HCT116 (cell line): ENCODE results near the gene FGGY. TPM values are rescaled to one million over a fixed set of nuclear protein-coding genes. Genes with fewer than 3 reads are reported as not detected.

ENCODE experiments used
- ATAC-seq: fragments of 200-7000 bp; cut with Tn5 transposase; 2 replicates; pipeline ENCODE4 v1.9.1; 2020; ENCODE audit warnings: mild to moderate bottlenecking, moderate library complexity
- BruUV-seq: library from RNA; stranded (reverse); fragments of 400-500 nt; replicated peaks from 2 replicates; lab custom pipeline; 2021; lab: Mats Ljungman, UMichigan
- CTCF ChIA-PET: fragments of 300-600 bp; sonication (Branson Sonifier 250); formaldehyde crosslinking; loops from one replicate; lab custom pipeline; 2021; ENCODE audit warnings: antibody characterized with exemption; lab: Charles Lee
- POLR2A ChIA-PET: fragments of 300-600, 350-600 bp; sonication (Branson Sonifier 250); formaldehyde crosslinking; loops from one replicate; lab custom pipeline; 2021; ENCODE audit warnings: antibody characterized with exemption; lab: Charles Lee
- RAD21 ChIA-PET, 2 experiments: fragments of 300-600 bp; sonication (Branson Sonifier 250); formaldehyde crosslinking; loops; one replicate each; lab custom pipeline; 2023; ENCODE audit warnings: low total read pairs in 2 of 2; ENCODE audit not compliant: uncharacterized antibody in 2 of 2, unreplicated experiment in 2 of 2, low non-redundant PET in 1 of 2; lab: Charles Lee
- DNase-seq: peaks from one replicate; pipeline ENCODE4 v3.0.0-alpha.2; 2010; ENCODE audit warnings: low read depth, low spot score
- H2AFZ ChIP-seq: fragments of 200-600 bp; shearing (Covaris generic), sonication (generic); 2 replicates; pipeline ENCODE4 v1.6.1; 2017; ENCODE audit warnings: low read depth, mixed run types, mixed read lengths, antibody characterized with exemption, low read length; ENCODE audit not compliant: poor library complexity, severe bottlenecking
- H3K27ac ChIP-seq: 2 replicates; pipeline ENCODE4 v1.5.1; 2012; ENCODE audit warnings: low read depth, low read length
- H3K27me3 ChIP-seq: fragments of 200-600 bp; sonication (generic); 2 replicates; pipeline ENCODE4 v1.6.1; 2016; ENCODE audit warnings: mixed run types, low read length, mixed read lengths; ENCODE audit not compliant: insufficient read depth
- H3K36me3 ChIP-seq, 2 experiments: fragments of 200-500 bp in 1 of 2; fragments of 200-600 bp in 1 of 2; sonication (Bioruptor generic) in 1 of 2; sonication (generic) in 1 of 2; 2 replicates each; pipeline versions ENCODE4 v1.5.1 to v1.6.1; 2014 to 2016; ENCODE audit warnings: low read length in 2 of 2, inconsistent platforms in 1 of 2, mixed read lengths in 1 of 2, mixed run types in 1 of 2; ENCODE audit not compliant: insufficient read depth in 2 of 2, control insufficient read depth in 1 of 2
- H3K4me1 ChIP-seq, 2 experiments: fragments of 200-600 bp in 1 of 2; sonication (generic) in 1 of 2; 2 replicates each; pipeline versions ENCODE4 v1.5.1 to v1.6.1; 2012 to 2017; ENCODE audit warnings: low read length in 2 of 2, inconsistent platforms in 1 of 2, mild to moderate bottlenecking in 1 of 2, mixed read lengths in 1 of 2, mixed run types in 1 of 2, moderate library complexity in 1 of 2; ENCODE audit not compliant: insufficient read depth in 2 of 2, control insufficient read depth in 1 of 2
- H3K4me2 ChIP-seq: fragments of 200-600 bp; sonication (generic); 2 replicates; pipeline ENCODE4 v1.6.1; 2017; ENCODE audit warnings: mixed run types, low read length, mixed read lengths
- H3K4me3 ChIP-seq, 2 experiments: fragments of 200-600 bp in 1 of 2; sonication (generic) in 1 of 2; replicated peaks in 1 of 2; 2 replicates each; pipeline ENCODE4 v1.5.1; 2011 to 2016; ENCODE audit warnings: low read length in 2 of 2, control low read depth in 1 of 2, low read depth in 1 of 2, mild to moderate bottlenecking in 1 of 2, mixed read lengths in 1 of 2, mixed run types in 1 of 2
- H3K79me2 ChIP-seq: fragments of 200-600 bp; sonication (generic); 2 replicates; pipeline ENCODE4 v1.6.1; 2017; ENCODE audit warnings: mild to moderate bottlenecking, mixed run types, low read length, moderate library complexity, mixed read lengths; ENCODE audit not compliant: insufficient read depth
- H3K9ac ChIP-seq: fragments of 200-600 bp; sonication (generic); 2 replicates; pipeline ENCODE4 v1.6.1; 2016; ENCODE audit warnings: low read length, mixed read lengths
- H3K9me2 ChIP-seq: fragments of 200-600 bp; sonication (generic), shearing (Covaris generic); 2 replicates; pipeline ENCODE4 v1.6.1; 2017; ENCODE audit warnings: mixed run types, mild to moderate bottlenecking, moderate library complexity; ENCODE audit not compliant: insufficient read depth
- H3K9me3 ChIP-seq, 2 experiments: fragments of 200-500 bp in 1 of 2; fragments of 200-600 bp in 1 of 2; sonication (Bioruptor generic) in 1 of 2; sonication (generic) in 1 of 2; 2 replicates each; pipeline ENCODE4 v1.6.1; 2014 to 2017; ENCODE audit warnings: low read length in 2 of 2, mixed read lengths in 2 of 2, inconsistent platforms in 1 of 2, low read depth in 1 of 2, mild to moderate bottlenecking in 1 of 2, mixed run types in 1 of 2, moderate library complexity in 1 of 2; ENCODE audit not compliant: control insufficient read depth in 1 of 2, insufficient read depth in 1 of 2
- H4K20me1 ChIP-seq: fragments of 200-600 bp; sonication (generic), shearing (Covaris generic); 2 replicates; pipeline ENCODE4 v1.6.1; 2017; ENCODE audit warnings: mixed run types, mild to moderate bottlenecking, moderate library complexity; ENCODE audit not compliant: insufficient read depth
- ELF1 ChIP-seq: IDR thresholded peaks from 2 replicates; pipeline ENCODE4 v1.6.1; 2012; ENCODE audit warnings: low read depth, borderline replicate concordance
- EZH2phosphoT487 ChIP-seq: fragments of 200-600 bp; IDR thresholded peaks from 2 replicates; pipeline ENCODE4 v1.6.1; 2018; ENCODE audit warnings: antibody characterized with exemption, borderline replicate concordance
- JUND ChIP-seq: IDR thresholded peaks from 2 replicates; pipeline ENCODE4 v1.6.1; 2012
- POLR2AphosphoS5 ChIP-seq: IDR thresholded peaks from 2 replicates; pipeline ENCODE4 v1.6.1; 2011; ENCODE audit warnings: mild to moderate bottlenecking, low read depth, low read length, moderate library complexity
- RAD21 ChIP-seq: IDR thresholded peaks from 2 replicates; pipeline ENCODE4 v1.6.1; 2012; ENCODE audit warnings: low read depth, mild to moderate bottlenecking
- SIN3A ChIP-seq: IDR thresholded peaks from 2 replicates; pipeline ENCODE4 v1.6.1; 2012; ENCODE audit warnings: low read depth
- SP1 ChIP-seq: IDR thresholded peaks from 2 replicates; pipeline ENCODE4 v1.6.1; 2012; ENCODE audit warnings: low read depth
- ZBTB33 ChIP-seq: IDR thresholded peaks from 2 replicates; pipeline ENCODE4 v1.6.1; 2011; ENCODE audit warnings: mild to moderate bottlenecking, low read length, moderate library complexity; ENCODE audit not compliant: insufficient replicate concordance; ENCODE audit errors: extremely low read depth
- ZNF274 ChIP-seq: fragments of 200-500 bp; sonication (Bioruptor generic); IDR thresholded peaks from 2 replicates; pipeline ENCODE4 v1.6.1; 2014; ENCODE audit warnings: mild to moderate bottlenecking, low read depth, low read length, inconsistent platforms
- intact Hi-C: fragments of 100-400 bp; cut with micrococcal nuclease; formaldehyde crosslinking; loops from 2 replicates; pipeline ENCODE4 v1.10.0; 2022
- total RNA-seq: library from RNA; stranded (reverse); gene quantifications from one replicate; pipeline ENCODE4 v1.2.1, GENCODE V29; 2021; ENCODE audit not compliant: unreplicated experiment
- TF ChIP-seq, protein P1 (sequence below): IDR thresholded peaks from 2 replicates; pipeline ENCODE4 v1.6.1; 2012

Gene FGGY
- total RNA-seq, 1 experiment from 2014 or later = 10.6 TPM

GRCh38 chr1:59406437-59407164 lies 109.7 kb downstream of the FGGY start:
- H3K36me3 ChIP-seq = no peaks in the 10 kb centered on the region
- H3K4me3 ChIP-seq = no peak overlapping the region
- DNase-seq = no peak
- no peaks in the 10 kb centered on the region for H3K27me3 ChIP-seq
- no peaks in the 10 kb centered on the region for H3K4me1 ChIP-seq
- intact Hi-C loops = no loop called here
- TF ChIP-seq SIN3A = no peak
- TF ChIP-seq SP1 = no peak
- no peak for TF ChIP-seq EZH2phosphoT487
- TF ChIP-seq JUND = no peak
- no peak for TF ChIP-seq ZNF274
- no peak for TF ChIP-seq POLR2AphosphoS5
- no peak for TF ChIP-seq ELF1
- TF ChIP-seq, protein P1, sequence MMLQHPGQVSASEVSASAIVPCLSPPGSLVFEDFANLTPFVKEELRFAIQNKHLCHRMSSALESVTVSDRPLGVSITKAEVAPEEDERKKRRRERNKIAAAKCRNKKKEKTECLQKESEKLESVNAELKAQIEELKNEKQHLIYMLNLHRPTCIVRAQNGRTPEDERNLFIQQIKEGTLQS = no peak
- no peak for TF ChIP-seq ZBTB33
- no peak for TF ChIP-seq RAD21
- no peak for ATAC-seq
- H4K20me1 ChIP-seq = no peaks in the 10 kb centered on the region
- no peaks in the 10 kb centered on the region for H3K9me2 ChIP-seq
- no peaks in the 10 kb centered on the region for H3K79me2 ChIP-seq
- ChIA-PET CTCF (no interaction called here), POLR2A (no interaction called here), RAD21 (no interaction called here)
- no peak overlapping the region for H3K9ac ChIP-seq
- no TSS peak for BruUV-seq
- no peak overlapping the region for H3K4me2 ChIP-seq
- no peak overlapping the region for H2AFZ ChIP-seq
- H3K27ac ChIP-seq = no peak overlapping the region
- no peaks in the 10 kb centered on the region for H3K9me3 ChIP-seq
